H1 (cell line): Measurements from ENCODE around the gene ZSCAN1. TPM values are rescaled to one million over a fixed set of nuclear protein-coding genes. Genes with fewer than 3 reads are reported as not detected.

Experiments used
- CBX8 ChIP-seq: fragments of 300-800, 300-1000 bp; sonication (generic); IDR thresholded peaks from 2 replicates; pipeline ENCODE4 v1.7.1; 2016; ENCODE audit warnings: low read depth, low read length, borderline replicate concordance
- CHD2 ChIP-seq: IDR thresholded peaks from 2 replicates; pipeline ENCODE4 v1.6.1; 2012; ENCODE audit warnings: low read length, improper control_type of control experiment
- CREB1 ChIP-seq: IDR thresholded peaks from 2 replicates; pipeline ENCODE4 v1.6.1; 2012; ENCODE audit warnings: inconsistent platforms
- CTBP2 ChIP-seq: IDR thresholded peaks from 2 replicates; pipeline ENCODE4 v1.7.0; 2011; ENCODE audit warnings: borderline replicate concordance, mild to moderate bottlenecking, moderate library complexity, mixed read lengths, low read length; ENCODE audit not compliant: insufficient read depth, insufficient read length
- FOSL1 ChIP-seq: IDR thresholded peaks from 2 replicates; pipeline ENCODE4 v1.6.1; 2011; ENCODE audit warnings: mild to moderate bottlenecking, low read depth, low read length, moderate library complexity; ENCODE audit not compliant: insufficient read depth
- GABPA ChIP-seq: IDR thresholded peaks from 2 replicates; pipeline ENCODE4 v1.6.1; 2011; ENCODE audit warnings: mild to moderate bottlenecking, low read length, moderate library complexity, borderline replicate concordance; ENCODE audit not compliant: insufficient read depth
- GTF2F1 ChIP-seq: IDR thresholded peaks from 2 replicates; pipeline ENCODE4 v1.6.1; 2012; ENCODE audit warnings: low read depth, low read length, improper control_type of control experiment, borderline replicate concordance
- KDM1A ChIP-seq: fragments of 200-600, 300-600 bp; sonication (generic); IDR thresholded peaks from 2 replicates; pipeline ENCODE4 v1.7.1; 2016; ENCODE audit warnings: mild to moderate bottlenecking, low read length, borderline replicate concordance
- KDM4A ChIP-seq: IDR thresholded peaks from one replicate; pipeline ENCODE4 v1.7.1; 2012; ENCODE audit warnings: low read depth, mild to moderate bottlenecking, moderate library complexity, low read length, inconsistent platforms; ENCODE audit not compliant: severe bottlenecking
- NANOG ChIP-seq: IDR thresholded peaks from 2 replicates; pipeline ENCODE4 v1.6.1; 2011; ENCODE audit warnings: low read length, low read depth, mild to moderate bottlenecking, inconsistent platforms; ENCODE audit not compliant: insufficient read depth, poor library complexity, severe bottlenecking
- NRF1 ChIP-seq: IDR thresholded peaks from 2 replicates; pipeline ENCODE4 v1.6.1; 2011; ENCODE audit warnings: mild to moderate bottlenecking, low read depth, low read length, improper control_type of control experiment
- RBBP5 ChIP-seq: IDR thresholded peaks from 2 replicates; pipeline ENCODE4 v1.7.1; 2012; ENCODE audit warnings: low read depth, mild to moderate bottlenecking, inconsistent platforms, low read length, moderate library complexity, borderline replicate concordance
- RNF2 ChIP-seq: fragments of 200-900, 300-1000 bp; sonication (generic); IDR thresholded peaks from 2 replicates; pipeline ENCODE4 v1.7.1; 2016; ENCODE audit warnings: borderline replicate concordance, low read depth, mild to moderate bottlenecking, antibody characterized with exemption, low read length; ENCODE audit not compliant: poor library complexity, severe bottlenecking; ENCODE audit errors: missing control alignments
- RXRA ChIP-seq: IDR thresholded peaks from 2 replicates; pipeline ENCODE4 v1.6.1; 2011; ENCODE audit warnings: low read depth, mild to moderate bottlenecking, low read length, moderate library complexity; ENCODE audit not compliant: insufficient read depth
- SAP30 ChIP-seq: fragments of 300-600 bp; sonication (generic); IDR thresholded peaks from 2 replicates; pipeline ENCODE4 v1.7.1; 2012; ENCODE audit warnings: low read length, moderate library complexity, mild to moderate bottlenecking, inconsistent platforms; ENCODE audit not compliant: insufficient read depth, insufficient replicate concordance
- SIX5 ChIP-seq: IDR thresholded peaks from 2 replicates; pipeline ENCODE4 v1.6.1; 2011; ENCODE audit warnings: mild to moderate bottlenecking, low read depth, low read length
- SP1 ChIP-seq: IDR thresholded peaks from 2 replicates; pipeline ENCODE4 v1.6.1; 2011; ENCODE audit warnings: low read depth, low read length
- SUZ12 ChIP-seq: fragments of 200-600 bp; sonication (generic); IDR thresholded peaks from 2 replicates; pipeline ENCODE4 v1.6.1; 2012; ENCODE audit warnings: mild to moderate bottlenecking, inconsistent platforms, low read length, moderate library complexity, mixed read lengths
- TAF7 ChIP-seq: optimal IDR thresholded peaks from 2 replicates; pipeline ENCODE3; 2011; ENCODE audit warnings: low read depth, mild to moderate bottlenecking, inconsistent platforms, low read length, moderate library complexity, borderline replicate concordance
- TEAD4 ChIP-seq: IDR thresholded peaks from 2 replicates; pipeline ENCODE4 v1.6.1; 2012; ENCODE audit warnings: low read depth, low read length, inconsistent platforms, mixed read lengths
- polyA plus RNA-seq, 7 experiments: library from polyadenylated mRNA; depleted of rRNA in 3 of 7; stranded (reverse) in 5 of 7; unstranded in 2 of 7; fragments of >200 nt in 5 of 7; fragments of 200-250 nt in 2 of 7; gene quantifications; 1 replicate in 5 of 7; 2 replicates in 1 of 7; 4 replicates in 1 of 7; pipeline versions ENCODE4 v1.2.1 to v1.2.3, GENCODE V29; 2011 to 2013; ENCODE audit warnings: missing spikeins in 2 of 7, mixed read lengths in 2 of 7
- total RNA-seq: library from RNA; stranded (reverse); fragmentation: NEBNext Ultra II Directional; extraction: Animal tissue kit (Norgen Biotek cat#: 25700); gene quantifications from 2 replicates; pipeline ENCODE4 v1.2.1, GENCODE V29; 2021
- TF ChIP-seq, protein P1 (sequence below): IDR thresholded peaks from 2 replicates; pipeline ENCODE4 v1.6.1; 2011; ENCODE audit warnings: low read depth, mild to moderate bottlenecking, low read length; ENCODE audit not compliant: insufficient read depth
- TF ChIP-seq, protein P2 (sequence below): IDR thresholded peaks from 2 replicates; pipeline ENCODE4 v1.6.1; 2012; ENCODE audit warnings: inconsistent platforms

ZSCAN1 gene
- total and polyA plus RNA-seq, 2 of the 8 experiments (the other 6 are each of a cell fraction or from before 2014, with no cell fraction given), result 1.2 to 4.3 TPM

DNA sequence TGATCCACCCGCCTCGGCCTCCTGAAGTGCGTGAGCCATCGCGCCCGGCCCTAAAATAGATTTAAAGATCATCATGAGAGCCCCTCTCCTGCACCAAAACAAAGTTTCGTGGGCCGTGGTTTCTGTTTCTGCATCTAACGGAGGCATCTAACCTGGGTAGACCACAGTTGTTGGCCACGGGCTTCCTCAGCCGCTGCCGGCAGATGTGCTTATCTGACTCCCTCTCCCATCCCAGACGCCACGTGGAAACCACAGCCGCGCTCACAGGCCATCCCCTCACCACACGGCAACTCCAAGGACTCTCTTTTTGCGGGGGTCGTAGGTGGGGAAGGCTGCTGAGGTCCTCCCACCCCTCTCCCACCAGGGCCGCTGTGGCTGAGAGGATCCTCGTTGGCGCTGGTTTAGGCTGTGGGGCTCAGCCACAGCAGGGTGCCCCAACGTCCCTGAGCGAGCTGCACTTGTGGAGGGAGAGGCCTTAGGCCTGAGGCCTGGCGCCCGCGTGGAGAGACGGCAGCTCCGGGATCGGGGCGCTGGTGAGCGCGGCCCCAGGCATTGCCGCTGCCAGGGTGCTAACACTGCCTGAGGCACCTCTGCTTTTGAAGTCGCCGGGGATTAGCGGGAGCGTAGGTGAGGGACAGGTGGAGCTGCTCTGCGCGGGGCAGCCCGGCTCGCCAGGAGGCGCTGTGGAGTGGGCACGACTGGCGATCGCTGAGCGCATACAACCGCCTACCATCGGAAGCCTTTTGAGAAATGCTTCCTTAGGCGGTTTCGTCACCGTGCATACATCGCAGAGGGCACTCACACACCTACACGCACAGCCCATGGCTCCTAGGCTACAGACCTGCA is 8.9 kb downstream of the ZSCAN1 start (continued):
- no peak for TF ChIP-seq KDM1A
- TF ChIP-seq, protein P1, sequence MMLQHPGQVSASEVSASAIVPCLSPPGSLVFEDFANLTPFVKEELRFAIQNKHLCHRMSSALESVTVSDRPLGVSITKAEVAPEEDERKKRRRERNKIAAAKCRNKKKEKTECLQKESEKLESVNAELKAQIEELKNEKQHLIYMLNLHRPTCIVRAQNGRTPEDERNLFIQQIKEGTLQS, result 0 out of 2 replicates have a peak, but pooled peaks have one; percentile 32
- TF ChIP-seq NRF1, result no peak
- TF ChIP-seq RBBP5, result no peak
- no peak for TF ChIP-seq RNF2
- TF ChIP-seq RXRA, result no peak
- no peak for TF ChIP-seq GABPA
- TF ChIP-seq TAF7, result no peak
- no peak for TF ChIP-seq FOSL1
- TF ChIP-seq NANOG, result no peak
- peak; percentile 52 for TF ChIP-seq CREB1
- no peak for TF ChIP-seq CTBP2
- TF ChIP-seq SIX5, result no peak
- no peak for TF ChIP-seq GTF2F1
- 0 out of 2 replicates have a peak, but pooled peaks have one; percentile 44 for TF ChIP-seq CHD2
- no peak for TF ChIP-seq SUZ12
- no peak for TF ChIP-seq SP1
- TF ChIP-seq, protein P2, sequence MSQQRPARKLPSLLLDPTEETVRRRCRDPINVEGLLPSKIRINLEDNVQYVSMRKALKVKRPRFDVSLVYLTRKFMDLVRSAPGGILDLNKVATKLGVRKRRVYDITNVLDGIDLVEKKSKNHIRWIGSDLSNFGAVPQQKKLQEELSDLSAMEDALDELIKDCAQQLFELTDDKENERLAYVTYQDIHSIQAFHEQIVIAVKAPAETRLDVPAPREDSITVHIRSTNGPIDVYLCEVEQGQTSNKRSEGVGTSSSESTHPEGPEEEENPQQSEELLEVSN, result peak; percentile 85
- TF ChIP-seq SAP30, result no peak
- no peak for TF ChIP-seq TEAD4
- peak; percentile 56 for TF ChIP-seq KDM4A
- no peak for TF ChIP-seq CBX8
